Ovary (tissue), 9 donors: ENCODE results near the gene HOXB2. TPM values are rescaled to one million over a fixed set of nuclear protein-coding genes. Genes with fewer than 3 reads are reported as not detected.

Experiments used
- DNase-seq, 5 donors: peaks; one replicate each; pipeline ENCODE4 v3.0.0-alpha.2; 2019 to 2020
- H3K27ac ChIP-seq, 2 donors: fragments of 200-600 bp; one replicate each; pipeline versions ENCODE4 v1.5.1 to v1.8.0; 2019 to 2022
- H3K27me3 ChIP-seq: fragments of 200-600 bp; one replicate; pipeline ENCODE4 v1.8.0; 2022
- H3K36me3 ChIP-seq: fragments of 200-600 bp; sonication (generic); one replicate; pipeline ENCODE4 v1.5.1; 2019
- H3K4me1 ChIP-seq: one replicate; pipeline ENCODE4 v1.8.1; 2013; ENCODE audit warnings: mild to moderate bottlenecking, moderate library complexity; ENCODE audit not compliant: insufficient read depth
- H3K4me3 ChIP-seq: fragments of 200-600 bp; sonication (generic); one replicate; pipeline ENCODE4 v1.5.1; 2017
- H3K9me3 ChIP-seq, 2 donors: fragments of 200-600 bp in 1 of 2; sonication (generic) in 1 of 2; one replicate each; pipeline versions ENCODE4 v1.5.1 to v1.8.1; 2013 to 2019; ENCODE audit warnings: mild to moderate bottlenecking in 1 of 2, moderate library complexity in 1 of 2
- CTCF ChIP-seq, 3 donors: fragments of 450-650 bp in 2 of 3; fragments of 200-600 bp in 1 of 3; IDR thresholded peaks; one replicate each; pipeline versions ENCODE4 v1.5.1 to v1.8.0; 2016 to 2022; ENCODE audit warnings: antibody characterized with exemption in 3 of 3, mild to moderate bottlenecking in 1 of 3
- EP300 ChIP-seq: sonication (generic); formaldehyde crosslinking; IDR thresholded peaks from one replicate; pipeline ENCODE4 v1.6.1; 2017; ENCODE audit warnings: antibody characterized with exemption
- POLR2A ChIP-seq: fragments of 450-650 bp; IDR thresholded peaks from one replicate; pipeline ENCODE4 v1.6.1; 2017; ENCODE audit warnings: antibody characterized with exemption, mild to moderate bottlenecking, moderate library complexity
- WGBS, 3 donors: extraction: QIAGEN DNeasy Blood & Tissue Kit in 1 of 3; methylation state at CpG; one replicate each; pipeline versions ENCODE4 v1.1.5 to v1.1.7; 2013 to 2017; 5-methylcytosine and 5-hydroxymethylcytosine counted together
- intact Hi-C, 4 donors: fragments of 100-400 bp; cut with DNase I; formaldehyde crosslinking; loops; one replicate each; pipeline versions ENCODE4 v1.11.0 to v1.15.1; 2022 to 2023
- polyA plus RNA-seq, 2 donors: library from polyadenylated mRNA; stranded (reverse); fragments of 200-250 nt in 1 of 2; fragments of 350-450 nt in 1 of 2; fragmentation: Illumina TruSeq in 1 of 2; extraction: RNeasy Lipid Tissue Mini Kit (QIAGEN cat#74804) in 1 of 2; gene quantifications; one replicate each; pipeline ENCODE4 v1.2.3, GENCODE V29; 2013 to 2014
- total RNA-seq, 7 donors: library from RNA; depleted of rRNA in 2 of 7; stranded (reverse); fragments of >200 nt in 2 of 7; fragmentation: NEBNext Ultra II Directional in 3 of 7; extraction: Animal tissue kit (Norgen Biotek cat#: 25700) in 3 of 7; gene quantifications; one replicate each; pipeline versions ENCODE4 v1.1.0 to v1.2.4, GENCODE V29; 2016 to 2023
- donor health status: DM: no; HTN: no; CAD: no; lungs with moderate emphysema.
- donor health status: DM: no; HTN: no; CAD: no.
- donor health status: Bipolar disorder and iron deficiency.
- donor health status: DM: yes; HTN: yes; CAD: no.
- donor health status: DM: no; HTN: no; CAD: no.
- donor health status: DM: yes; HTN: yes; CAD: no.

The HOXB2 gene
- total and polyA plus RNA-seq, 9 donors: 1.2 to 24.5 (median 7.0) TPM

GRCh38 chr17:48569674-48570324 is 24.9 kb upstream of the HOXB2 start:
- H3K36me3 ChIP-seq: no peaks in the 10 kb centered on the region
- no peaks in the 10 kb centered on the region for H3K27me3 ChIP-seq
- 46 to 61% (median 46%) methylated on average over 6 of the region's 6 CpGs for WGBS, 3 donors
- H3K9me3 ChIP-seq: no peaks in the 10 kb centered on the region
- no peak for TF ChIP-seq EP300
- no peak for TF ChIP-seq CTCF (IDR thresholded peaks at IDR 0.05)
- no peak for TF ChIP-seq POLR2A
- DNase-seq: no peak
- H3K27ac ChIP-seq: no peak overlapping the region
- intact Hi-C loops: no loop called here
- no peak overlapping the region for H3K4me3 ChIP-seq
- H3K4me1 ChIP-seq: no peaks in the 10 kb centered on the region

- TF ChIP-seq POLR2A (no peak), CTCF (IDR thresholded peaks at IDR 0.05) (no peak), EP300 (no peak)
- Histone ChIP-seq H3K4me3 (no peak overlapping the region), H3K27ac (no peak overlapping the region), H3K36me3 (no peaks in the 10 kb centered on the region), H3K27me3 (no peaks in the 10 kb centered on the region), H3K4me1 (no peaks in the 10 kb centered on the region), H3K9me3 (no peaks in the 10 kb centered on the region)
- intact Hi-C loops: no loop called here
- 22 to 39% (median 25%) methylated on average over 3 of the region's 3 CpGs for WGBS, 3 donors
- DNase-seq: no peak
These were observed 24.3 kb upstream of the HOXB2 start for GRCh38 chr17:48569240-48569582.

- no peak overlapping the region for H3K4me3 ChIP-seq
- intact Hi-C loops: no loop called here
These were observed 23.8 kb upstream of the HOXB2 start for GRCh38 chr17:48568499-48569239.

More at GRCh38 chr17:48568499-48569239, 23.8 kb upstream of the HOXB2 start:
- Histone ChIP-seq H3K36me3 (no peaks in the 10 kb centered on the region), H3K4me1 (no peaks in the 10 kb centered on the region), H3K27ac (no peak overlapping the region), H3K9me3 (no peaks in the 10 kb centered on the region), H3K27me3 (no peaks in the 10 kb centered on the region)
- TF ChIP-seq POLR2A (no peak), CTCF (IDR thresholded peaks at IDR 0.05) (no peak), EP300 (no peak)
- DNase-seq: no peak
- WGBS, 3 donors: 5 to 13% (median 7%) methylated on average over 33 of the region's 33 CpGs
